AG04450 (cell line): ENCODE data around the gene HRCT1. TPM values are rescaled to one million over a fixed set of nuclear protein-coding genes. Genes with fewer than 3 reads are reported as not detected.

Source experiments
- CTCF ChIA-PET: fragments of 300-600, 350-600 bp; formaldehyde crosslinking; extraction: SDS; loops from one replicate; lab custom pipeline; 2022; ENCODE audit warnings: antibody characterized with exemption, inconsistent platforms; lab: Charles Lee
- POLR2A ChIA-PET: fragments of 350-600 bp; formaldehyde crosslinking; extraction: SDS; loops from one replicate; lab custom pipeline; 2021; ENCODE audit warnings: antibody characterized with exemption, inconsistent platforms; lab: Yijun Ruan, JAX
- DNase-seq: peaks from one replicate; pipeline ENCODE4 v3.0.0-alpha.2; 2011; ENCODE audit warnings: low read depth, low spot score
- H3K27ac ChIP-seq: one replicate; pipeline ENCODE4 v1.5.1; 2012; ENCODE audit warnings: low read depth, low read length, control low read depth
- H3K27me3 ChIP-seq: one replicate; pipeline ENCODE4 v1.6.0; 2012; ENCODE audit warnings: low read length; ENCODE audit not compliant: control insufficient read depth, insufficient read depth
- H3K4me3 ChIP-seq: 2 replicates; pipeline ENCODE4 v1.5.1; 2011; ENCODE audit warnings: mild to moderate bottlenecking, low read depth, low read length, control low read depth
- H3K9me3 ChIP-seq: 2 replicates; pipeline ENCODE4 v1.5.1; 2012; ENCODE audit warnings: low read length; ENCODE audit not compliant: control insufficient read depth, insufficient read depth
- CTCF ChIP-seq: IDR thresholded peaks from 2 replicates; pipeline ENCODE4 v1.5.1; 2011; ENCODE audit warnings: low read depth, low read length, control low read depth, inconsistent platforms
- polyA plus RNA-seq: library from polyadenylated mRNA; depleted of rRNA; stranded (reverse); fragments of >200 nt; gene quantifications from 2 replicates; pipeline ENCODE4 v1.2.3, GENCODE V29; 2011

HRCT1 gene
- polyA plus RNA-seq, 1 experiment: 2.7 TPM

GRCh38 chr9:35906923-35907699 lies 1.1 kb downstream of the HRCT1 start:
- no peak for DNase-seq
- Histone ChIP-seq H3K4me3 (peak overlapping the region; percentile 34), H3K9me3 (no peaks in the 10 kb centered on the region; the same call in 1 of the 2 replicates)

GRCh38 chr9:35907711-35908503 lies 1.9 kb downstream of the HRCT1 start:
- CTCF ChIA-PET: interaction anchor here (0.9 to 13.6 kb wide), 7 partner anchors 26 to 117 kb away, joined by 3 to 153 read pairs (median 3); no protein-coding TSS in a partner anchor

More at GRCh38 chr9:35906923-35907699, 1.1 kb downstream of the HRCT1 start:
- TF ChIP-seq CTCF: no peak
- Histone ChIP-seq H3K27me3 (no peaks in the 10 kb centered on the region), H3K27ac (peak overlapping the region; percentile 97)
- ChIA-PET CTCF (interaction anchor here (0.9 to 13.6 kb wide), 7 partner anchors 17 to 117 kb away, joined by 3 to 153 read pairs (median 3); no protein-coding TSS in a partner anchor), POLR2A (interaction anchor here (0.7 to 3.1 kb wide), 9 partner anchors 12 to 283 kb away, joined by 3 to 25 read pairs (median 4); partner anchors contain the start of genes CLTA, CREB3, RECK and TLN1)

GRCh38 chr9:35908504-35909125 lies 2.6 kb downstream of the HRCT1 start:
- no peak for DNase-seq
- H3K27ac ChIP-seq: peak overlapping the region; percentile 97
- no peak overlapping the region for H3K4me3 ChIP-seq
- no peaks in the 10 kb centered on the region; the same call in 1 of the 2 replicates for H3K9me3 ChIP-seq
- H3K27me3 ChIP-seq: no peaks in the 10 kb centered on the region
- TF ChIP-seq CTCF: no peak
- ChIA-PET POLR2A (interaction anchor here (0.6 to 0.7 kb wide), 2 partner anchors 79 to 119 kb away, joined by 3 to 4 read pairs; no protein-coding TSS in a partner anchor), CTCF (interaction anchor here (1.0 to 13.6 kb wide), 4 partner anchors 37 to 84 kb away, joined by 3 to 153 read pairs (median 4); no protein-coding TSS in a partner anchor)

More at GRCh38 chr9:35907711-35908503, 1.9 kb downstream of the HRCT1 start:
- no peak for DNase-seq
- no peaks in the 10 kb centered on the region for H3K27me3 ChIP-seq
- TF ChIP-seq CTCF: no peak
- peak overlapping the region; percentile 97 for H3K27ac ChIP-seq
- POLR2A ChIA-PET: interaction anchor here (0.6 to 3.1 kb wide), 5 partner anchors 17 to 283 kb away, joined by 3 to 25 read pairs (median 4); partner anchors contain the start of gene CLTA
- H3K9me3 ChIP-seq: no peaks in the 10 kb centered on the region; the same call in 1 of the 2 replicates
- peak overlapping the region; percentile 34 for H3K4me3 ChIP-seq

GRCh38 chr9:35909274-35909673 lies 3.3 kb downstream of the HRCT1 start, which contains the start of gene SPAAR:
Gene SPAAR (plus strand): TSS chr9:35909490. CDS start chr9:35910464, 974 bp downstream.
- DNase-seq: no peak
- POLR2A ChIA-PET: no interaction called here
- Histone ChIP-seq H3K27ac (peak within 1 kb of the TSS; percentile 97), H3K9me3 (no peaks in the 10 kb centered on the region; the same call in 1 of the 2 replicates), H3K27me3 (no peaks in the 10 kb centered on the region), H3K4me3 (no peak within 1 kb of the TSS)
- no peak for TF ChIP-seq CTCF
- CTCF ChIA-PET: interaction anchor here (1.0 to 13.6 kb wide), 3 partner anchors 36 to 84 kb away, joined by 3 to 153 read pairs (median 3); no protein-coding TSS in a partner anchor
